ENCODE measurements around the gene TM4SF1.

The TM4SF1 gene

DNA sequence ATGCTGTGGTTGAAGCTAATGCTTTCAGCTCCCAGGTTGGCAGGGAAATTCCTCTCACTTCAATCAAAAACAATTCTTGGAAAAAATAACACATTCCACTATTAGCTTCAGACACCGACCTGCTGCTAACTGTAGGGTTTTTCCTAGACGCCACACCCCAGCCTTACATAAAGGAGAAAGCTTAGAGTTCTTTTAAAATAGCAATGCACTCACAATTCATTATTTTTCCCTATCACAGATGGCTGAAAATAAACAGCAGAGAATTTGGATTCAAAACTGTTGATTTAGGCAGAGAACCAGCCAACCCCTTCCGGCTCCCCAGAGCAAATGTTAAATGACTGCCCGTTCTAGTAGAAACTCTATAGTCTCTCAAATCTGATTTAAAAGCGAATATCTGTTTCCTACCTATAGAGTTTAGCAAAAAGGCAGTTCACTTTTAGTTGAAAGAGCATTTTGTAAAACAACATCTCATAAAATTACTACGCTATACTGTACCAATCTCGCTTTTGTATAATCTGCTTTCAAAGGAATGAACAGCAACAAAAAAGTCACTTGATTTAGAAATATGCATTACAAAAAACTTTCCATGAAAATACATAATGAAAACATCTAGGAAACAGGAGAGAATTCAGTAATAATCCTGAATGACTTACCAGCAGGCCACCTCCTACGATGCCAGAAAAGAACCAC is 586 bp downstream of the TM4SF1 start:
- no peaks in the 10 kb centered on the region for H3K9me3 ChIP-seq (ENCODE audit: control insufficient read depth, low read length)
- H3K4me3 ChIP-seq (ENCODE audit: low read depth, low read length), result peak overlapping the region; percentile 1
- H3K27me3 ChIP-seq (ENCODE audit: control insufficient read depth, insufficient read depth, low read length), result no peaks in the 10 kb centered on the region
- H3K4me2 ChIP-seq (ENCODE audit: low read length), result no peak overlapping the region
- no peaks in the 10 kb centered on the region for H3K36me3 ChIP-seq (ENCODE audit: control insufficient read depth, insufficient read depth, low read length)
- peak overlapping the region; percentile 46 for H3K27ac ChIP-seq
- H3K4me1 ChIP-seq, result no peaks in the 10 kb centered on the region
- TF ChIP-seq CTCF (IDR thresholded peaks at IDR 0.05), result no peak
- no peaks in the 10 kb centered on the region for H3K79me2 ChIP-seq
- H2AFZ ChIP-seq, result no peak overlapping the region
- no peak overlapping the region for H3K9ac ChIP-seq

DNA sequence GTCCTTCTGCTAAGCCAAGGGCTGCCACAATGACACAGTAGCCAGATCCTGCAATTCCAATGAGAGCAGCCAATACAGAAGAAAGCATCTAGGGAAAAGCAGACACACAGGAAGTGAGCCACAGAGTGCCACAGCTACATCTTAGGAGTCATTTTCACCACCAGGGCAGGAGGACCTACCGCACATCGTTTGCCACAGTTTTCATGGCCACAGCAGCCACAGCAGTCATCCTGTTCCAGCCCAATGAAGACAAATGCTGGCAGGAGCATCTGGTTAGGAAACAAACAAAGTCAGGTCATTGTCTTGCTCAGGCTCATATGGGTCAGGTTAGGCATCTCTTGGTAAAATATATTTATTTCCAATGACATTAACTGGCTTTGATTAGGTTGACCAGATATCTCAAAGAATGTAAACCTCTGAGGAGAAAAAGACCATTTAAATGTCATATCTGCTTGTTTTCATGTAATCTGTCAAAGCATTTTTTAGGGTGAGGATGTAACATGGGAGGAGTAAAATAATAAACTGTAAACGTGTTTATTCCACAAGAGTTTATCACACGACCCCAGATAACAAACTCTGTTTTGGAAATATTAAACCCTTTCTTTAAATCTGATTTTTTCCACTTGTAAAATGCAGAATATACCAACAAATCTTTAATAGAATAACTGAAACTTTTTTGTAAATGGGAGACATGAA is 1.8 kb downstream of the TM4SF1 start:
- no peaks in the 10 kb centered on the region for H3K79me2 ChIP-seq
- no peak overlapping the region for H3K4me2 ChIP-seq (ENCODE audit: low read length)
- H2AFZ ChIP-seq, result no peak overlapping the region
- TF ChIP-seq CTCF (IDR thresholded peaks at IDR 0.05), result no peak
- H3K9ac ChIP-seq, result no peak overlapping the region
- H3K4me3 ChIP-seq (ENCODE audit: low read depth, low read length), result no peak overlapping the region
- no peak overlapping the region for H3K27ac ChIP-seq
- no peaks in the 10 kb centered on the region for H3K36me3 ChIP-seq (ENCODE audit: control insufficient read depth, insufficient read depth, low read length)
- H3K4me1 ChIP-seq, result no peaks in the 10 kb centered on the region
- H3K9me3 ChIP-seq (ENCODE audit: control insufficient read depth, low read length), result no peaks in the 10 kb centered on the region
- H3K27me3 ChIP-seq (ENCODE audit: control insufficient read depth, insufficient read depth, low read length), result no peaks in the 10 kb centered on the region

- H3K9ac ChIP-seq, result no peak overlapping the region
- H3K36me3 ChIP-seq (ENCODE audit: control insufficient read depth, insufficient read depth, low read length), result no peaks in the 10 kb centered on the region
- H3K9me3 ChIP-seq (ENCODE audit: control insufficient read depth, low read length), result no peaks in the 10 kb centered on the region
- H3K4me2 ChIP-seq (ENCODE audit: low read length), result no peak overlapping the region
- H3K27ac ChIP-seq, result no peak overlapping the region
- no peaks in the 10 kb centered on the region for H3K4me1 ChIP-seq
- H3K4me3 ChIP-seq (ENCODE audit: low read depth, low read length), result no peak overlapping the region
- no peaks in the 10 kb centered on the region for H3K79me2 ChIP-seq
- TF ChIP-seq CTCF (IDR thresholded peaks at IDR 0.05), result no peak
- H2AFZ ChIP-seq, result no peak overlapping the region
- no peaks in the 10 kb centered on the region for H3K27me3 ChIP-seq (ENCODE audit: control insufficient read depth, insufficient read depth, low read length)
These were observed 2.5 kb downstream of the TM4SF1 start for GRCh38 chr3:149374793-149375500.

- Histone ChIP-seq H3K79me2 (no peaks in the 10 kb centered on the region), H3K4me1 (no peaks in the 10 kb centered on the region), H3K9me3 (ENCODE audit: control insufficient read depth, low read length) (no peaks in the 10 kb centered on the region), H3K27me3 (ENCODE audit: control insufficient read depth, insufficient read depth, low read length) (no peaks in the 10 kb centered on the region), H3K9ac (no peak overlapping the region), H3K27ac (no peak overlapping the region), H3K36me3 (ENCODE audit: control insufficient read depth, insufficient read depth, low read length) (no peaks in the 10 kb centered on the region), H2AFZ (no peak overlapping the region), H3K4me3 (ENCODE audit: low read depth, low read length) (no peak overlapping the region), H3K4me2 (ENCODE audit: low read length) (no peak overlapping the region)
- TF ChIP-seq CTCF (IDR thresholded peaks at IDR 0.05), result no peak
These were observed 3.1 kb downstream of the TM4SF1 start for GRCh38 chr3:149374391-149374790.
